HEK293T (cell line): Measurements from ENCODE around the gene ATP2B2.

Experiments
- CTCF ChIA-PET: fragments of 350-600 bp; formaldehyde crosslinking; extraction: SDS; loops from one replicate; lab custom pipeline; 2021; ENCODE audit warnings: antibody characterized with exemption, inconsistent platforms; lab: Yijun Ruan, JAX
- POLR2A ChIA-PET: fragments of 350-600 bp; formaldehyde crosslinking; extraction: SDS; loops from one replicate; lab custom pipeline; 2020; ENCODE audit warnings: antibody characterized with exemption, inconsistent platforms; lab: Yijun Ruan, JAX
- DNase-seq: peaks from one replicate; pipeline ENCODE4 v3.0.0; 2012; ENCODE audit warnings: mixed read lengths; ENCODE audit errors: extremely low spot score
- ARNT ChIP-seq: fragments of 450-650 bp; IDR thresholded peaks from 2 replicates; pipeline ENCODE4 v1.6.1; 2017; ENCODE audit warnings: mild to moderate bottlenecking
- BHLHE40 ChIP-seq: fragments of 450-650 bp; IDR thresholded peaks from 2 replicates; pipeline ENCODE4 v1.6.1; 2016; ENCODE audit warnings: mild to moderate bottlenecking, moderate library complexity, borderline replicate concordance
- CTBP1 ChIP-seq: fragments of 450-650 bp; IDR thresholded peaks from 2 replicates; pipeline ENCODE4 v1.6.1; 2016; ENCODE audit warnings: borderline replicate concordance
- ELF4 ChIP-seq: fragments of 450-650 bp; IDR thresholded peaks from 2 replicates; pipeline ENCODE4 v1.6.1; 2017; ENCODE audit warnings: antibody characterized with exemption
- FOXA1 ChIP-seq: fragments of 450-650 bp; IDR thresholded peaks from 2 replicates; pipeline ENCODE4 v1.6.1; 2016; ENCODE audit warnings: mild to moderate bottlenecking
- FOXK2 ChIP-seq: fragments of 450-650 bp; IDR thresholded peaks from 2 replicates; pipeline ENCODE4 v1.6.1; 2016; ENCODE audit warnings: mild to moderate bottlenecking
- FOXM1 ChIP-seq: fragments of 450-650 bp; IDR thresholded peaks from 2 replicates; pipeline ENCODE4 v1.6.1; 2017; ENCODE audit warnings: mild to moderate bottlenecking, borderline replicate concordance
- HDGF ChIP-seq: fragments of 450-650 bp; IDR thresholded peaks from 2 replicates; pipeline ENCODE4 v1.6.1; 2017; ENCODE audit warnings: antibody characterized with exemption, borderline replicate concordance
- L3MBTL2 ChIP-seq: fragments of 450-650 bp; conservative IDR thresholded peaks from 2 replicates; pipeline ENCODE4 v1.6.1; 2016; ENCODE audit warnings: mild to moderate bottlenecking
- LEF1 ChIP-seq: fragments of 450-650 bp; IDR thresholded peaks from 2 replicates; pipeline ENCODE4 v1.6.1; 2017; ENCODE audit warnings: mild to moderate bottlenecking, borderline replicate concordance
- NFRKB ChIP-seq: fragments of 450-650 bp; IDR thresholded peaks from 2 replicates; pipeline ENCODE4 v1.6.1; 2016; ENCODE audit warnings: mild to moderate bottlenecking, moderate library complexity
- PKNOX1 ChIP-seq: fragments of 450-650 bp; IDR thresholded peaks from 2 replicates; pipeline ENCODE4 v1.6.1; 2016
- SP1 ChIP-seq: fragments of 450-650 bp; IDR thresholded peaks from 2 replicates; pipeline ENCODE4 v1.6.1; 2017
- SUZ12 ChIP-seq: fragments of 450-650 bp; IDR thresholded peaks from 2 replicates; pipeline ENCODE4 v1.6.1; 2016; ENCODE audit warnings: mild to moderate bottlenecking
- TARDBP ChIP-seq: fragments of 450-650 bp; IDR thresholded peaks from 2 replicates; pipeline ENCODE4 v1.6.1; 2016
- ZNF384 ChIP-seq: fragments of 450-650 bp; IDR thresholded peaks from 2 replicates; pipeline ENCODE4 v1.6.1; 2016

Gene ATP2B2

DNA sequence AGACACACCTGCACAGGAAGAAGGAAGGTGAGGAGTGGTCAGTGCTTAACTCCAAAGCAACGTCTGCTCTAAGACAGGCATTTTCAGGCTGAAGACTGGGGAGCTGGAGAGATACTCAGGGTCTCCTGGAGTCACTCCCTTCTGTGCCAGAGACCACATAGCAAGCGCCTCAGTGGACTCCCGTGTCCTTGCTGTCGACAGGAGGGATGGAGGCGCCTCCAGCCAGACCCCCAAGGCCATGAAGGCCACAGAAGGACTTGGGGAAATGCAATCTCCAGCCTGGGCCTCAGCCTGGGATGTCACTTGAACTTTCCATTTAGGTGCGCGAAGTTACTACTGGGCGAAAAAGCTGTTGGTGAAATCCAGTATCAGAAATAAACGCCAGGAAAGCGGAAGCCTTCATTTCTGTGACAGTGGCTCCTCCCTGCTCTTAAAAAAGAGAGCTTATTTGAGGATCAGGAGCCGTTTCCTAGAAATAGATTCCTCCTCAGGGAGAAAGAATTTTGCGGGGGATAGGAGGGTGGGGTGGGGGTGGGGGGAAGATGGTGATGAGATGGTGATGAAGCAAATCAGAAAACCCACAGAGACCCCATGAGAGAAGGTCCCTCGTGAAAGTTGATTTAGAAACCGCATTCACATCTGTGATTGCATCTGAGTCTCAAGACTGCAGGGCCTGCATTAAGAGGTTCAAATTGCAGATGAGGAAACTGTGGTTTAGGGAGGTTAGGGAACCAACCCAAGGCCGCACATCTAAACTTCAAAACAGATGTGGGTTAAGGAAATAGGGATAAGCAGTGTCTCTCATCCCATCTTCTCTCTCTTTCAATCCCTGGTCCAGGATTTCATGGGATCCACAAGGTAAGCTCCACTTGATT, 78.8 kb downstream of the ATP2B2 start:
- ChIA-PET POLR2A (no interaction called here), CTCF (interaction anchor here (0.7 kb wide), 1 partner anchor 246 kb away, joined by 3 read pairs; no protein-coding TSS in a partner anchor)
- TF ChIP-seq NFRKB (no peak), ZNF384 (no peak), FOXM1 (no peak), SP1 (no peak), BHLHE40 (no peak), FOXK2 (no peak), L3MBTL2 (no peak), LEF1 (no peak), FOXA1 (no peak), CTBP1 (no peak), SUZ12 (no peak), ELF4 (no peak), HDGF (no peak), ARNT (no peak)
- no peak for DNase-seq

DNA sequence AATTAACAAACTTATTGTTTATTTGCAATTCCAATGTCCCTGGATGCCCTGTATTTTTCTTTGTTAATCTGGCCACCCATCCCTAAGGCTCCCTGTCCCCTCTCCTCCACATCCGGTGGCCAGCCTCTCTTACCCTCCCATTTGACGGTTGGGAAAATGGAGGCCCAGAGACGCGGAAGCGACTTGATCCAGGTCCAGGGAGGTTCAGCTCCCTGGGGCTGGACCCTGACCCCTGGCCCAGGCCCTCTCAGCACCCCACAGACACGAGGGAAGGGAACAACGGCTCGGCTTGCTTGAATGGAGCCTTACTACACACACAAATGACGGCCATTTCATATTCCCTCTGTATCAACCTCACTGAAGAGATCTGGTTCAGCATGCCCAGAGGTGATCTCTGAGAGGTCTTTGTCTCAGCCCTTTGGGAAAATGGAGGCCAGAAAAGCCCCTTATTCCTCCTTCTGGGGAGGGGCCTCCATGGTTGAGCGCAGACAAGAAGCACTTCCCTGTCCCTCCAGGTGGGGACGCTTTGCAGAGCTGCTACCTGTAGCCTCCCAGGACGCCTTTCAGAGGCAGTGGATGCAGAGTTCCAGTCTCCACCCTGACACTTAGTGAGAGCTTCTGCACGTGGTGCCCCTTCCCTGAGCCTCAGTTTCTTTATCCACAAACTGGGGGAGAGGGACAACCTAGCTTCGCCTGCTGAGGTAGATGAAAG, 82.1 kb downstream of the ATP2B2 start:
- CTCF ChIA-PET: interaction anchor here (0.6 to 2.0 kb wide), 3 partner anchors 51 to 315 kb away, joined by 3 to 4 read pairs (median 3); no protein-coding TSS in a partner anchor
- POLR2A ChIA-PET: no interaction called here
- no peak for TF ChIP-seq ZNF384
- no peak for DNase-seq

DNA sequence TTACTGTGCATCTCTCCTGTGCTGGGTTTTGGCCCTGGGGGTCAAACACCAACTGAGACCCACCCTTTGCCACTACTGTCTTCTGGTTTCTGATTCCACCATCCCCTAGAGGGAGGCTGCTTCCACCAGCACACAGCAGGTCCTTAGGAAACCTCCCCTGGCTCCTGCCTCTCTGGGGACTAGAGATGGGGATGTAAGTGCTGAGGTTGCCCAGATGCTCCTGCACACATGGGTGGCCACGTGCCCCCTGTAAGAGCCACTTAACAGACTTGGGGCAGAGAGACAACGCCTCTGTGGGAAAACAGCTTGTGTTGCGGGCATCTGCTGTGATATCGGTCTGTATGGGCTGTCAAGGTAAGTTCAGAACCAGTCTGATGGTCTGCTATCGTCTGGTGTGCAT, 83.4 kb downstream of the ATP2B2 start:
- DNase-seq: no peak
- CTCF ChIA-PET: no interaction called here
- TF ChIP-seq LEF1: no peak
- no peak for TF ChIP-seq BHLHE40
- POLR2A ChIA-PET: no interaction called here

GRCh38 chr3:10420745-10421475, 84.5 kb downstream of the ATP2B2 start:
- POLR2A ChIA-PET: no interaction called here
- CTCF ChIA-PET: interaction anchor here (0.9 kb wide), 1 partner anchor 21 kb away, joined by 3 read pairs; no protein-coding TSS in a partner anchor
- TF ChIP-seq TARDBP: no peak
- no peak for TF ChIP-seq L3MBTL2
- no peak for TF ChIP-seq SP1
- no peak for TF ChIP-seq CTBP1
- TF ChIP-seq HDGF: no peak
- TF ChIP-seq PKNOX1: no peak
- no peak for TF ChIP-seq LEF1
- TF ChIP-seq FOXK2: no peak
- TF ChIP-seq NFRKB: no peak
- no peak for DNase-seq

- CTCF ChIA-PET: no interaction called here
- TF ChIP-seq FOXA1 (no peak), SP1 (no peak)
- no peak for DNase-seq
- POLR2A ChIA-PET: no interaction called here
Observed at GRCh38 chr3:10419637-10420232, 85.7 kb downstream of the ATP2B2 start.

DNA sequence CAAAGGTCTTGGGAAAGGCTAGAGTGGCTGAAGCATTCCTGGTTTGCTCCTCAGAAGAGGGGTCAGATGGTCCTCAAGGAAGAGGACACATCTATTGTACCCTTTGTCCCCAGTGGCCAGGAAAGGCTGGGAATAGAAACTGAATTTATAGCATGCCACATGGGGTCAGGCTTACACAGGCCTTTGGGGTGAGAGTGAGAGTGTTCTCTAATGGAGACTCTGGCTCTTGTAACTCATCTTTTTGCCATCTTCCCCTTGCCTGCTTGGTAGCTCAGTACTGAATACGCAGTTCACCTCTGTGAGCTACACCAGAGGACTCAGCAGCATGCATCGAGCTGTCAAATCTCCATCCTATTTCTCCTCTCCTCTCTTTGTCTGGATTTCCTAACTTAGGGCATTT, 87.5 kb downstream of the ATP2B2 start:
- no peak for DNase-seq
- ChIA-PET CTCF (interaction anchor here (2.3 kb wide), 1 partner anchor 321 kb away, joined by 11 read pairs; no protein-coding TSS in a partner anchor), POLR2A (no interaction called here)
- TF ChIP-seq FOXA1 (no peak), CTBP1 (no peak), TARDBP (no peak), BHLHE40 (no peak), ARNT (no peak), ZNF384 (no peak), LEF1 (no peak), SUZ12 (no peak), FOXM1 (no peak), SP1 (no peak), NFRKB (no peak), FOXK2 (no peak), HDGF (no peak), L3MBTL2 (no peak), ELF4 (no peak), PKNOX1 (no peak)
